LNCaP clone FGC (cell line): ENCODE measurements around the gene SLC4A2.

Experiments used
- DNase-seq: peaks from one replicate; pipeline ENCODE4 v3.0.0-alpha.2; 2011; ENCODE audit warnings: low read depth
- H3K4me3 ChIP-seq: 2 replicates; pipeline ENCODE4 v1.5.1; 2011; ENCODE audit warnings: mild to moderate bottlenecking, low read depth, low read length, control low read depth
- CTCF ChIP-seq: IDR thresholded peaks from 2 replicates; pipeline ENCODE4 v1.5.1; 2012; ENCODE audit warnings: mild to moderate bottlenecking; ENCODE audit not compliant: control insufficient read depth, insufficient read depth; ENCODE audit errors: extremely low read depth

SLC4A2 gene

GRCh38 chr7:151032936-151033863 lies 26.2 kb upstream of the SLC4A2 start:
- no peak overlapping the region for H3K4me3 ChIP-seq
- no peak for DNase-seq
- no peak for TF ChIP-seq CTCF

- TF ChIP-seq CTCF = no peak
- H3K4me3 ChIP-seq = no peak overlapping the region
- DNase-seq = no peak
Observed at GRCh38 chr7:151033864-151034249, 25.5 kb upstream of the SLC4A2 start.

- no peak for TF ChIP-seq CTCF
- H3K4me3 ChIP-seq = no peak overlapping the region
- no peak for DNase-seq
Observed at GRCh38 chr7:151034312-151035025, 24.9 kb upstream of the SLC4A2 start.

GRCh38 chr7:151035026-151035717 lies 24.2 kb upstream of the SLC4A2 start:
- no peak for DNase-seq
- no peak for TF ChIP-seq CTCF

GRCh38 chr7:151035902-151036301 lies 23.5 kb upstream of the SLC4A2 start:
- no peak overlapping the region for H3K4me3 ChIP-seq
- TF ChIP-seq CTCF = no peak
- DNase-seq = no peak

More at GRCh38 chr7:151035026-151035717, 24.2 kb upstream of the SLC4A2 start:
- no peak overlapping the region for H3K4me3 ChIP-seq

GRCh38 chr7:151038951-151039849 lies 20.2 kb upstream of the SLC4A2 start:
- TF ChIP-seq CTCF = no peak
- H3K4me3 ChIP-seq = no peak overlapping the region
- no peak for DNase-seq
